A673 (cell line): ENCODE data around the gene ADGRD1. TPM values are rescaled to one million over a fixed set of nuclear protein-coding genes. Genes with fewer than 3 reads are reported as not detected.

Experiments used
- BruUV-seq: library from RNA; stranded (reverse); fragments of 400-500 nt; replicated peaks from 2 replicates; lab custom pipeline; 2021; lab: Mats Ljungman, UMichigan
- CTCF ChIA-PET: fragments of 300-600 bp; sonication (Branson Sonifier 250); formaldehyde crosslinking; loops from one replicate; lab custom pipeline; 2022; ENCODE audit warnings: antibody characterized with exemption; lab: Charles Lee
- POLR2A ChIA-PET: fragments of 300-600 bp; sonication (Branson Sonifier 250); formaldehyde crosslinking; loops from one replicate; lab custom pipeline; 2022; ENCODE audit warnings: antibody characterized with exemption; ENCODE audit not compliant: low non-redundant PET; lab: Charles Lee
- DNase-seq: peaks from one replicate; pipeline ENCODE4 v3.0.0-alpha.2; 2015; ENCODE audit warnings: low spot score
- H3K27ac ChIP-seq: fragments of 200-600 bp; sonication (generic); 2 replicates; pipeline ENCODE4 v1.5.1; 2016; ENCODE audit warnings: mixed run types, low read depth, mild to moderate bottlenecking, mixed read lengths, antibody characterized with exemption, low read length; ENCODE audit not compliant: poor library complexity, severe bottlenecking
- H3K27me3 ChIP-seq: fragments of 200-600 bp; sonication (generic); replicated peaks from 2 replicates; pipeline ENCODE4 v1.6.1; 2017; ENCODE audit warnings: mixed run types, low read depth, mild to moderate bottlenecking, mixed read lengths, antibody characterized with exemption, low read length; ENCODE audit not compliant: insufficient read depth, poor library complexity
- H3K36me3 ChIP-seq: fragments of 200-600 bp; sonication (generic); 2 replicates; pipeline ENCODE4 v1.6.1; 2016; ENCODE audit warnings: mixed run types, mild to moderate bottlenecking, mixed read lengths, antibody characterized with exemption, low read length; ENCODE audit not compliant: insufficient read depth, poor library complexity, severe bottlenecking
- H3K4me1 ChIP-seq: fragments of 200-600 bp; sonication (generic); 2 replicates; pipeline ENCODE4 v1.6.1; 2017; ENCODE audit warnings: mixed run types, mild to moderate bottlenecking, mixed read lengths, antibody characterized with exemption, low read length; ENCODE audit not compliant: insufficient read depth, poor library complexity, severe bottlenecking
- H3K4me3 ChIP-seq: fragments of 200-600 bp; sonication (generic); 2 replicates; pipeline ENCODE4 v1.5.1; 2016; ENCODE audit warnings: low read depth, mixed run types, mild to moderate bottlenecking, mixed read lengths, low read length; ENCODE audit not compliant: poor library complexity, severe bottlenecking
- H3K9me3 ChIP-seq: fragments of 200-600 bp; sonication (generic); 2 replicates; pipeline ENCODE4 v1.6.1; 2016; ENCODE audit warnings: mixed run types, low read depth, mild to moderate bottlenecking, mixed read lengths, antibody characterized with exemption, low read length; ENCODE audit not compliant: poor library complexity, severe bottlenecking
- CTCF ChIP-seq: fragments of 300-800, 200-600 bp; sonication (generic); conservative IDR thresholded peaks from 2 replicates; pipeline ENCODE4 v1.5.1; 2017; ENCODE audit warnings: low read depth, mild to moderate bottlenecking, antibody characterized with exemption, low read length, moderate library complexity, mixed read lengths
- EZH2 ChIP-seq: fragments of 200-600 bp; sonication (generic); IDR thresholded peaks from 2 replicates; pipeline ENCODE4 v1.6.1; 2017; ENCODE audit warnings: borderline replicate concordance, low read depth, mild to moderate bottlenecking, mixed read lengths, antibody characterized with exemption, low read length; ENCODE audit not compliant: poor library complexity, severe bottlenecking
- intact Hi-C: fragments of 100-400 bp; cut with micrococcal nuclease; formaldehyde crosslinking; loops from one replicate; pipeline ENCODE4 v1.10.0; 2022; ENCODE audit not compliant: unreplicated experiment
- total RNA-seq: library from RNA; stranded (reverse); gene quantifications from 2 replicates; pipeline ENCODE4 v1.2.3, GENCODE V29; 2021

The ADGRD1 gene
- total RNA-seq, 1 experiment from 2014 or later, result not detected

DNA sequence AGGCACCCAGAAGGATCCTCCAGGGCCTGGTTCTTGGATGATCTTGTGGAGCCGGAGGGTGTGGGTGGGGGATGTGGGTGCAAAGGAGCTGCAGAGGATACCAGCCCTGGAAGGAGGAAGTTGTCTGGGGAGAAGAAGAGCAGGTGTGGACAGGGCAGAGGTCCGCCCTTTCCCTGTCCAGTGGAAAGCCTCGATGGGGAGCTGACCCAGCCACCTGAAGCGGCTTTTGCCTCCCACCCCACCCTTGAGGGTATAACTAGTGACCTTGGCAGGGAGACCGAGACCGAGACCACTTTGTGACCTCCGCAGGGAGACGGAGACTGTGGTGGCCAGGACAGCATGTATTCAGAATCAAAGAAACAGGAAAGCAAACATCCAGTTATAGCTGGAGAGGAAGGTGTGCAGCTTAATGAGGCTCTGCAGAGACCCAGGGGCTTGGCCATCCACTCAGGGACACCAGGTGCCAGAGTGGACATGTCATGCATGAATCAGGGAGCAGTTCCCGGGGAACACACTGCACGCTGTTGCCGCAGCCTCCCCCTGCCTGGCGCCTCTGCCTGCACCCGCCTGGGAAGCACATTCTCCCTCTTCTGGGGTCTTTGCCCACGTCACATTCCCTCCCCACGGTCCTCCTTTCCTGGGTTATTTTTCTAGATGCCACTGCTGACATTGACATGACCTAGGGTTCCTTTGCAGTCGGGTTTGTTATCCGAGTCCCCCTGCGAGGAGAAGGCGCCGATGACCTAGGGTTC is 87.7 kb downstream of the ADGRD1 start:
- no peaks in the 10 kb centered on the region for H3K4me1 ChIP-seq
- ChIA-PET CTCF (no interaction called here), POLR2A (no interaction called here)
- H3K4me3 ChIP-seq, result no peak overlapping the region
- BruUV-seq, result no TSS peak
- H3K36me3 ChIP-seq, result no peaks in the 10 kb centered on the region
- no peak overlapping the region for H3K27ac ChIP-seq
- TF ChIP-seq CTCF, result no peak
- TF ChIP-seq EZH2, result no peak
- H3K27me3 ChIP-seq, result peaks cover 31% of the 10 kb centered on the region
- intact Hi-C loops, result no loop called here
- no peaks in the 10 kb centered on the region for H3K9me3 ChIP-seq
- no peak for DNase-seq

- DNase-seq, result no peak
- Histone ChIP-seq H3K9me3 (no peaks in the 10 kb centered on the region), H3K4me3 (no peak overlapping the region), H3K4me1 (no peaks in the 10 kb centered on the region), H3K27me3 (peaks cover 31% of the 10 kb centered on the region), H3K36me3 (no peaks in the 10 kb centered on the region), H3K27ac (no peak overlapping the region)
- CTCF ChIA-PET, result no interaction called here
- intact Hi-C loops, result no loop called here
- POLR2A ChIA-PET, result no interaction called here
- no TSS peak for BruUV-seq
- no peak for TF ChIP-seq EZH2
- TF ChIP-seq CTCF, result no peak
These were observed 88.5 kb downstream of the ADGRD1 start for GRCh38 chr12:131041968-131042833.

DNA sequence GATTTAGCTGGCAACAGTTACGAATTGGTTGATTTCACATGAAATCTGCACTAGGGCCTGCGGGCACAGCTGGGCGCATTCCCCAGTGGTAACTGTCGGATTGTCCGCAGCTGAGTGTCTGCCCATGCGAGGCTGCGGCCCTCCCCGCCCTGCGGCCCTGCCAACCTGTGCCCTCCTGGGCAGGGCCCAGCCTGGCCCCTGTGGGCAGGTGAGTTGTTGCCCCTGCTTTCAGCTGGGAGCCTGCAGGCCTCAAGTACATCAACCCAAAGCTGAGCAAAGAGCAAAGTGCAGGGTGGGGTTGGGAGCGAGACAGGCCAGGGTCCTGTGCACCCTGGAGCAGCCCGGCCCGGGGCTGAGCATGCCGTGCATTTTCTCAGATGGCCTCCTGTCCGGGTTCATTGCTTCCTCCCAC is 89.1 kb downstream of the ADGRD1 start:
- CTCF ChIA-PET, result no interaction called here
- Histone ChIP-seq H3K4me3 (no peak overlapping the region), H3K4me1 (no peaks in the 10 kb centered on the region), H3K36me3 (no peaks in the 10 kb centered on the region), H3K27me3 (peaks cover 31% of the 10 kb centered on the region), H3K27ac (no peak overlapping the region), H3K9me3 (no peaks in the 10 kb centered on the region)
- POLR2A ChIA-PET, result no interaction called here
- intact Hi-C loops, result no loop called here
- peak; percentile 27 for DNase-seq
- TF ChIP-seq CTCF, result no peak
- no peak for TF ChIP-seq EZH2
- BruUV-seq, result no TSS peak
